Esophagus squamous epithelium (tissue), 5 donors: ENCODE measurements around the gene FA2H. TPM values are rescaled to one million over a fixed set of nuclear protein-coding genes. Genes with fewer than 3 reads are reported as not detected.

Experiments used
- DNase-seq: peaks from one replicate; lab custom pipeline; 2025; lab: John Stamatoyannopoulos, UW
- H3K27ac ChIP-seq, 4 donors: fragments of 200-600 bp; sonication (generic); one replicate each; pipeline ENCODE4 v1.5.1; 2016 to 2019; ENCODE audit warnings: mild to moderate bottlenecking in 1 of 4
- H3K27me3 ChIP-seq, 4 donors: fragments of 200-600 bp; sonication (generic); 1 replicate in 3 of 4; 2 replicates in 1 of 4; pipeline versions ENCODE4 v1.5.1 to v1.6.0; 2017 to 2021; ENCODE audit warnings: antibody characterized with exemption in 1 of 4
- H3K36me3 ChIP-seq, 3 donors: fragments of 200-600 bp; sonication (generic); one replicate each; pipeline ENCODE4 v1.5.1; 2016 to 2019
- H3K4me1 ChIP-seq, 3 donors: fragments of 200-600 bp; sonication (generic); one replicate each; pipeline ENCODE4 v1.5.1; 2017 to 2019
- H3K4me3 ChIP-seq, 4 donors: fragments of 200-600 bp; sonication (generic); 1 replicate in 3 of 4; 2 replicates in 1 of 4; pipeline ENCODE4 v1.5.1; 2016 to 2019; ENCODE audit warnings: mild to moderate bottlenecking in 2 of 4, moderate library complexity in 1 of 4
- H3K9me3 ChIP-seq, 3 donors: fragments of 200-600 bp; sonication (generic); one replicate each; pipeline ENCODE4 v1.5.1; 2016 to 2019
- POLR2A ChIP-seq, 4 donors: fragments of 450-650 bp; IDR thresholded peaks; one replicate each; pipeline ENCODE4 v1.6.1; 2017; ENCODE audit warnings: antibody characterized with exemption in 4 of 4, mild to moderate bottlenecking in 4 of 4, moderate library complexity in 3 of 4
- WGBS, 2 donors: methylation state at CpG; one replicate each; pipeline ENCODE4 v1.1.5; 2018; 5-methylcytosine and 5-hydroxymethylcytosine counted together
- intact Hi-C: fragments of 100-400 bp; cut with DNase I; formaldehyde crosslinking; loops from one replicate; pipeline ENCODE4 v1.15.0; 2022
- total RNA-seq, 4 donors: library from RNA; depleted of rRNA; stranded (reverse); fragments of >200 nt; gene quantifications; one replicate each; pipeline ENCODE4 v1.1.0, GENCODE V29; 2016
- TF ChIP-seq, protein P1 (sequence below), 6 experiments: fragments of 450-650 bp in 4 of 6; fragments of 200-600 bp in 2 of 6; sonication (generic) in 2 of 6; IDR thresholded peaks; one replicate each; pipeline ENCODE4 v1.5.1; 2016 to 2019; ENCODE audit warnings: antibody characterized with exemption in 6 of 6, mild to moderate bottlenecking in 4 of 6, moderate library complexity in 4 of 6
- donor health status: DM: yes; HTN: yes; CAD: no.

The FA2H gene
- total RNA-seq, 4 donors from 2014 or later, result 2.9 to 4.0 (median 3.3) TPM

- H3K36me3 ChIP-seq, result peaks cover 8 to 56% (median 15%) of the 10 kb centered on the region in 3 donors
- TF ChIP-seq, protein P1, sequence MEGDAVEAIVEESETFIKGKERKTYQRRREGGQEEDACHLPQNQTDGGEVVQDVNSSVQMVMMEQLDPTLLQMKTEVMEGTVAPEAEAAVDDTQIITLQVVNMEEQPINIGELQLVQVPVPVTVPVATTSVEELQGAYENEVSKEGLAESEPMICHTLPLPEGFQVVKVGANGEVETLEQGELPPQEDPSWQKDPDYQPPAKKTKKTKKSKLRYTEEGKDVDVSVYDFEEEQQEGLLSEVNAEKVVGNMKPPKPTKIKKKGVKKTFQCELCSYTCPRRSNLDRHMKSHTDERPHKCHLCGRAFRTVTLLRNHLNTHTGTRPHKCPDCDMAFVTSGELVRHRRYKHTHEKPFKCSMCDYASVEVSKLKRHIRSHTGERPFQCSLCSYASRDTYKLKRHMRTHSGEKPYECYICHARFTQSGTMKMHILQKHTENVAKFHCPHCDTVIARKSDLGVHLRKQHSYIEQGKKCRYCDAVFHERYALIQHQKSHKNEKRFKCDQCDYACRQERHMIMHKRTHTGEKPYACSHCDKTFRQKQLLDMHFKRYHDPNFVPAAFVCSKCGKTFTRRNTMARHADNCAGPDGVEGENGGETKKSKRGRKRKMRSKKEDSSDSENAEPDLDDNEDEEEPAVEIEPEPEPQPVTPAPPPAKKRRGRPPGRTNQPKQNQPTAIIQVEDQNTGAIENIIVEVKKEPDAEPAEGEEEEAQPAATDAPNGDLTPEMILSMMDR (IDR thresholded peaks at IDR 0.05), result no peak
- peak in 1 of 4 donors; percentile 33 for TF ChIP-seq POLR2A (IDR thresholded peaks at IDR 0.05)
- peak overlapping the region; percentile 44 to 69 (median 66) for H3K27ac ChIP-seq
- no peaks in the 10 kb centered on the region for H3K9me3 ChIP-seq
- peak; percentile 56 for DNase-seq
- WGBS, 2 donors, result 47 to 85% methylated on average over 13 to 19 of the region's 19 CpGs
- intact Hi-C loops, result no loop called here
- H3K4me3 ChIP-seq, result peak overlapping the region; percentile 4 to 60 (median 40)
- peaks cover 15 to 46% (median 23%) of the 10 kb centered on the region in 3 donors for H3K4me1 ChIP-seq
- H3K27me3 ChIP-seq, result no peaks in the 10 kb centered on the region
Observed at GRCh38 chr16:74695450-74696422, 78.9 kb downstream of the FA2H start.

DNA sequence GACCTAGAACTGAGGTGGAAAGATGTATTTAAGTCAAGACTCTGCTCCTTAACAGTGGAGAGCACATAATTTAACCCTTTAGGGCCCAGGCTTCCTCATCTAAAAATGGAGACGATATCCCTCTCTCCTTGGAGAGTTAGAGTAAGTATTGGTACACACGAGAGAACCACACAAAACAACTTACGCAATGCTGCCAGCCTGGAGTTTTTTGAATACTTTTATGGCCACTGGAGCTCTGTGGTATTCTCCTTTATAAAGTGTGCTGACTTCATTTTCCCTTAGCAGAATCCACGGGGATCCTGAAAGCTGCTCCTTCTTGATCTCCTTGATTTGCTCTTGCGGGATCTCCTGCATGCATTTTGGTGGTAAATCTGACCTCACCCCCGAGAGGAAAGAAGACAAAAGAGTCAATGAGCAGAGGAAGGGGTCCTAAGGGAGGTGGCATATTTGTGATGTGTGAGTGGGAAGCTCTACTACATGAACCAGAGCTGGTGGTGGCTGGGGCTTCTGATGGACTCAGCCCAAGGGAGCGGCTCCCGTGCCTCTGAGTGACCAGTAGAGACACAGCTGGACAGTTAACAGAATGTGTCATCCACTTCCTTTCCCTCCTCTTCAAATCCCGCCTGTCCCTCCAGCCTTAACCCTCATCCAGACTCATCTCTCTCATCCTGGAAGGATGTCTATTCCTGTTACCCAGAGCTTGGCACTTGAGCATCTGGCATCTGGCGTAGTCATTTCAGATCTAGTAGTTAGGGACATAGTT is 83.3 kb downstream of the FA2H start:
- intact Hi-C loops, result no loop called here
- Histone ChIP-seq H3K4me3 (no peak overlapping the region), H3K27ac (no peak overlapping the region), H3K36me3 (peaks cover 8 to 93% (median 15%) of the 10 kb centered on the region in 3 donors), H3K9me3 (no peaks in the 10 kb centered on the region), H3K27me3 (no peaks in the 10 kb centered on the region), H3K4me1 (peaks cover 2 to 9% (median 3%) of the 10 kb centered on the region in 3 donors)
- no peak for DNase-seq
- TF ChIP-seq, protein P1 (IDR thresholded peaks at IDR 0.05), result no peak
- no peak for TF ChIP-seq POLR2A (IDR thresholded peaks at IDR 0.05)
- WGBS, 2 donors, result 81 to 90% methylated on average over 10 of the region's 10 CpGs

DNA sequence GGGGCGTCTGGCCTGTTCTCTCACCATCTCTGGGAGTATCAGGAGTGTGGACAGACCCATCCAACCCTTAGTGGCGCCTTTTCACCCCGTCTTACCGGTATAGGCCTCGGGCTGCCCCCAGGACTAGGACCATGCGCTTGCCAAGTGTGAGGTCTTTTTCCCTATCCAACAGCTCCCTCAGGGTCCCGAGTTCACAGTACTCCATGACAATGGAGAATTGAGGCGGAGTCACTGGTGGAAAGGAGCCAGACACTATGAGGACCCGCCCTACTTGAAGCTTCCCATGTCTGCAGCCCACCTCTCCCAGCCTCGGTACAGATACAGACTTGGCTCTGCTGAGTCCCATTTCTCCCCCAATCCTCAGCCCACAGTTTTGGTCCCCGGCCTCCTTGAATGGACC is 92.1 kb downstream of the FA2H start:
- DNase-seq, result no peak
- Histone ChIP-seq H3K27me3 (no peaks in the 10 kb centered on the region), H3K9me3 (no peaks in the 10 kb centered on the region), H3K4me1 (peaks cover 0 to 3% (median 0%) of the 10 kb centered on the region in 3 donors), H3K36me3 (peaks cover 0 to 99% (median 8%) of the 10 kb centered on the region in 3 donors), H3K27ac (no peak overlapping the region), H3K4me3 (no peak overlapping the region)
- intact Hi-C loops, result no loop called here
- no peak for TF ChIP-seq POLR2A (IDR thresholded peaks at IDR 0.05)
- TF ChIP-seq, protein P1 (IDR thresholded peaks at IDR 0.05), result no peak
- WGBS, 2 donors, result 85 to 90% methylated on average over 7 to 11 of the region's 11 CpGs

- TF ChIP-seq POLR2A (IDR thresholded peaks at IDR 0.05), result no peak
- TF ChIP-seq, protein P1 (IDR thresholded peaks at IDR 0.05), result no peak
- intact Hi-C loops, result no loop called here
- peaks cover 5 to 99% (median 8%) of the 10 kb centered on the region in 3 donors for H3K36me3 ChIP-seq
- no peak overlapping the region for H3K27ac ChIP-seq
- H3K4me3 ChIP-seq, result no peak overlapping the region
- H3K4me1 ChIP-seq, result peaks cover 0 to 3% (median 0%) of the 10 kb centered on the region in 3 donors
- no peaks in the 10 kb centered on the region for H3K9me3 ChIP-seq
- no peaks in the 10 kb centered on the region for H3K27me3 ChIP-seq
- DNase-seq, result no peak
- 86% methylated on average over 6 of the region's 6 CpGs for WGBS, 2 donors
Observed at GRCh38 chr16:74680681-74681080, 93.9 kb downstream of the FA2H start.
